Chondrocyte (in vitro differentiated cells): ENCODE data around the gene CCDC70. TPM values are rescaled to one million over a fixed set of nuclear protein-coding genes. Genes with fewer than 3 reads are reported as not detected.

Experiments
- DNase-seq: peaks from one replicate; pipeline ENCODE4 v3.0.0; 2021; ENCODE audit warnings: mixed read lengths, low spot score
- H3K27ac Mint-ChIP-seq: one replicate; pipeline ENCODE4 v1.8.0; 2021; ENCODE audit warnings: mild to moderate bottlenecking, moderate library complexity, mixed read lengths; ENCODE audit not compliant: unreplicated experiment
- H3K27me3 Mint-ChIP-seq: 2 replicates; pipeline ENCODE4 v1.8.0; 2021; ENCODE audit warnings: low read depth, mixed read lengths
- H3K36me3 Mint-ChIP-seq: 2 replicates; pipeline ENCODE4 v1.8.0; 2021; ENCODE audit warnings: low read depth, mixed read lengths
- H3K4me1 Mint-ChIP-seq: 2 replicates; pipeline ENCODE4 v1.8.0; 2021; ENCODE audit warnings: low read depth, mild to moderate bottlenecking, mixed read lengths
- H3K4me3 Mint-ChIP-seq: one replicate; pipeline ENCODE4 v1.8.0; 2021; ENCODE audit warnings: mild to moderate bottlenecking, moderate library complexity, mixed read lengths; ENCODE audit not compliant: unreplicated experiment
- H3K9me3 Mint-ChIP-seq: 2 replicates; pipeline ENCODE4 v1.8.0; 2021; ENCODE audit warnings: low read depth, mixed read lengths
- CTCF ChIP-seq: fragments of 200-600 bp; sonication (generic); IDR thresholded peaks from 2 replicates; pipeline ENCODE4 v1.5.0; 2021; ENCODE audit warnings: antibody characterized with exemption, mild to moderate bottlenecking, moderate library complexity
- long read RNA-seq: library from polyadenylated mRNA; stranded (forward); transcript quantifications from one replicate; pipeline ENCODE4 v2.0.0, GENCODE V29; 2021
- total RNA-seq: library from RNA; stranded (reverse); gene quantifications from 3 replicates; pipeline ENCODE4 v1.2.1, GENCODE V29; 2021

The CCDC70 gene
- total RNA-seq: not detected in 3 replicates
- long read RNA-seq: 0 reads

GRCh38 chr13:51861723-51862300, at the start of gene CCDC70:
TSS of gene CCDC70 (plus strand) at chr13:51861969. CDS start at chr13:51865412, 3,443 bp downstream.
- no peak for TF ChIP-seq CTCF
- H3K27me3 Mint-ChIP-seq: no peaks in the 10 kb centered on the region
- H3K4me1 Mint-ChIP-seq: peaks cover 14% of the 10 kb centered on the region
- DNase-seq: no peak
- no peaks in the 10 kb centered on the region for H3K9me3 Mint-ChIP-seq
- H3K4me3 Mint-ChIP-seq: no peak within 1 kb of the TSS
- H3K36me3 Mint-ChIP-seq: no peaks in the 10 kb centered on the region
- H3K27ac Mint-ChIP-seq: no peak within 1 kb of the TSS

- TF ChIP-seq CTCF: no peak
- H3K9me3 Mint-ChIP-seq: no peaks in the 10 kb centered on the region
- peaks cover 7% of the 10 kb centered on the region for H3K27me3 Mint-ChIP-seq
- no peak overlapping the region for H3K27ac Mint-ChIP-seq
- DNase-seq: no peak
- peaks cover 2% of the 10 kb centered on the region for H3K36me3 Mint-ChIP-seq
- H3K4me1 Mint-ChIP-seq: peaks cover 14% of the 10 kb centered on the region
- H3K4me3 Mint-ChIP-seq: no peak overlapping the region
Measured at GRCh38 chr13:51814071-51814470, 47.7 kb upstream of the CCDC70 start.

- TF ChIP-seq CTCF: peak; percentile 97
- Mint-ChIP-seq H3K27me3 (peaks cover 11% of the 10 kb centered on the region), H3K4me3 (no peak overlapping the region), H3K27ac (no peak overlapping the region), H3K4me1 (peaks cover 19% of the 10 kb centered on the region), H3K36me3 (peaks cover 2% of the 10 kb centered on the region), H3K9me3 (no peaks in the 10 kb centered on the region)
- no peak for DNase-seq
Measured at GRCh38 chr13:51814825-51815650, 46.7 kb upstream of the CCDC70 start.

GRCh38 chr13:51815848-51816247, 45.9 kb upstream of the CCDC70 start:
- Mint-ChIP-seq H3K4me3 (no peak overlapping the region), H3K4me1 (peaks cover 19% of the 10 kb centered on the region), H3K36me3 (peaks cover 2% of the 10 kb centered on the region), H3K27me3 (peaks cover 11% of the 10 kb centered on the region), H3K27ac (no peak overlapping the region), H3K9me3 (no peaks in the 10 kb centered on the region)
- TF ChIP-seq CTCF: no peak
- DNase-seq: no peak

- H3K27me3 Mint-ChIP-seq: peaks cover 16% of the 10 kb centered on the region
- H3K36me3 Mint-ChIP-seq: peaks cover 2% of the 10 kb centered on the region
- H3K9me3 Mint-ChIP-seq: no peaks in the 10 kb centered on the region
- no peak for DNase-seq
- H3K27ac Mint-ChIP-seq: no peak overlapping the region
- H3K4me3 Mint-ChIP-seq: no peak overlapping the region
- H3K4me1 Mint-ChIP-seq: peaks cover 19% of the 10 kb centered on the region
- no peak for TF ChIP-seq CTCF
Measured at GRCh38 chr13:51816604-51817249, 45.0 kb upstream of the CCDC70 start.
